Sigmoid colon (tissue), 7 donors: ENCODE data around the gene TPO. TPM values are rescaled to one million over a fixed set of nuclear protein-coding genes. Genes with fewer than 3 reads are reported as not detected.

Experiments
- DNase-seq: peaks from one replicate; pipeline ENCODE4 v3.0.0-alpha.2; 2019
- H3K27ac ChIP-seq, 4 donors: fragments of 200-600 bp; sonication (generic); one replicate each; pipeline ENCODE4 v1.5.1; 2016 to 2019; ENCODE audit warnings: mild to moderate bottlenecking in 1 of 4
- H3K27me3 ChIP-seq, 3 donors: fragments of 200-600 bp; sonication (generic); one replicate each; pipeline ENCODE4 v1.5.1; 2019; ENCODE audit warnings: mild to moderate bottlenecking in 1 of 3
- H3K36me3 ChIP-seq, 4 donors: fragments of 200-600 bp; sonication (generic); one replicate each; pipeline ENCODE4 v1.5.1; 2016 to 2019
- H3K4me1 ChIP-seq, 4 donors: fragments of 200-600 bp; sonication (generic); one replicate each; pipeline ENCODE4 v1.5.1; 2017 to 2019
- H3K4me3 ChIP-seq, 4 donors: fragments of 200-600 bp; sonication (generic); one replicate each; pipeline ENCODE4 v1.5.1; 2017 to 2019; ENCODE audit warnings: mild to moderate bottlenecking in 2 of 4, moderate library complexity in 1 of 4
- H3K9me3 ChIP-seq, 4 donors: fragments of 200-600 bp in 3 of 4; sonication (generic) in 3 of 4; one replicate each; pipeline versions ENCODE4 v1.5.1 to v1.6.1; 2013 to 2019
- EP300 ChIP-seq, 4 donors: sonication (generic); formaldehyde crosslinking; IDR thresholded peaks; one replicate each; pipeline ENCODE4 v1.6.1; 2017; ENCODE audit warnings: antibody characterized with exemption in 4 of 4
- POLR2A ChIP-seq, 2 donors: fragments of 450-650 bp; IDR thresholded peaks; one replicate each; pipeline ENCODE4 v1.6.1; 2016; ENCODE audit warnings: antibody characterized with exemption in 2 of 2, mild to moderate bottlenecking in 2 of 2, moderate library complexity in 2 of 2
- POLR2AphosphoS5 ChIP-seq, 4 donors: sonication (generic); formaldehyde crosslinking; IDR thresholded peaks; one replicate each; pipeline ENCODE4 v1.6.1; 2017; ENCODE audit warnings: antibody characterized with exemption in 4 of 4
- WGBS, 2 donors: extraction: QIAGEN DNeasy Blood & Tissue Kit; methylation state at CpG; one replicate each; pipeline ENCODE4 v1.1.7; 2013; 5-methylcytosine and 5-hydroxymethylcytosine counted together
- intact Hi-C: fragments of 100-400 bp; cut with DNase I; formaldehyde crosslinking; loops from one replicate; pipeline ENCODE4 v1.15.1; 2023
- polyA plus RNA-seq, 3 donors: library from polyadenylated mRNA; stranded (reverse); fragments of 200-250 nt; gene quantifications; one replicate each; pipeline ENCODE4 v1.2.3, GENCODE V29; 2013
- total RNA-seq, 4 donors: library from RNA; depleted of rRNA; stranded (reverse); fragments of >200 nt; gene quantifications; one replicate each; pipeline ENCODE4 v1.1.0, GENCODE V29; 2016
- TF ChIP-seq, protein P1 (sequence below), 4 experiments: fragments of 450-650 bp in 3 of 4; fragments of 200-600 bp in 1 of 4; IDR thresholded peaks; one replicate each; pipeline ENCODE4 v1.5.1; 2016 to 2019; ENCODE audit warnings: antibody characterized with exemption in 4 of 4, mild to moderate bottlenecking in 3 of 4, moderate library complexity in 2 of 4
- donor health status: healthy with polysubstance abuse.
- donor health status: Bipolar disorder and iron deficiency.
- donor health status: healthy.

The TPO gene
- total and polyA plus RNA-seq, 7 donors: 0.60 to 18.8 (median 3.5) TPM

DNA sequence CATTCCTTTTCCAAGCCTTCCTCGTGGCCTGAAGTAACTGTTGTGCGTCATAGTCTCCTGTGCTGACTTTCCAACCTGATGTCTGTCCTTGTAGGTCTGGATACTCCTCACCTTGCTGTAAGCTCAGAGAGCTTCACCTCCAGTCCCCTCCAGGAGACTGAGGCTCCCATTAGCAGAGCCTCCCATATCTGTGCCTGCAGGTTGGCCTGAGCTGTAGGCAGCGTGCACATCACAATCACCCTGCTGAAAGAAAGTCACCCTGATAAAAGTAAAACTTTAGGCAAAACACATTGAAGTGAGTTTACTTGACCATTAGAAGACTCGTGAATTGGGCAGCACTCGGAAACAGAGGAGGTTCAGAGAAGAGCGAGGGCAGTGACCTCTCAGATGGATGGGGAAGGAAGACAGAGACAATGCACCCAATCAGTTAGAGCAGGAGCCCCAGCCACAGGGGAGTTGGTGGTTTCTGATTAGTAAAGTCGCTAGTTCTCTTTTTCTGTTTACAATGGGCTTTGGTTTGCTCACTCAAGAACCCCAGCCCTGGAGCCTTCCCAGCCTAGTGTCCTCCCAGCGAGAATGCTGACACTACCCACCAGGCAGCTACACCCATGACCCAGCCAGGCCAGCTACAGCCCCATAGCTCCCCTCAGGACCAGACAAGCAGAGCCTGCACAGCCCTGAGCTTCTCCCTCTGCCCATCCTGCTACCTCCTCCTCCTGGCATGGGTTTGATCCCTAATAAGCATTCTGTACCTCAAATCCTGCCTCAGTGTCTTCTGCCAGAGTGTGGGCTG is 12.1 kb upstream of the TPO start:
- no peaks in the 10 kb centered on the region for H3K27me3 ChIP-seq
- H3K4me1 ChIP-seq: no peaks in the 10 kb centered on the region
- H3K4me3 ChIP-seq: no peak overlapping the region
- H3K27ac ChIP-seq: no peak overlapping the region
- no peaks in the 10 kb centered on the region for H3K36me3 ChIP-seq
- no peaks in the 10 kb centered on the region for H3K9me3 ChIP-seq
- TF ChIP-seq EP300 (IDR thresholded peaks at IDR 0.05): no peak
- intact Hi-C loops: no loop called here
- DNase-seq: no peak
- WGBS, 2 donors: 63 to 71% methylated on average over 8 of the region's 8 CpGs

DNA sequence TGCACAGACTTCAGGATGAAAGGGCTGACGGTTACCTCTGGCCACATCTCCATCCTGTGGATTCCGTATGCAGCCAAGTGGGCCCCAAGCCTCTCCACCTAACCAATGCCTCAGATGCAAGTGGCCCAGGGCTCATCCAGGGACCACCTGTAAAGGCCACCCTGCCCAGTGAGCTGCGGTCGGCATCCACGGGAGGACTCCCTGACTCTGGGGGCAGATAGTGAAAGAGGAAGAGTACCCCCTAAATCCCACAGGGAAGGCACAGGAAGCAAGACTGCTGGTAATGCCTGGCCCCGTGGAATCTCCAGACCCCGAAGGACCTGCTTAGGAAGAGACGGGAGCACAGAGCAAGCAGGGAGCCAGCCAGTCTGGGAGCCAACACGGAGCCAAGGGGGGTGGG is 11.2 kb upstream of the TPO start:
- 82 to 89% methylated on average over 9 of the region's 9 CpGs for WGBS, 2 donors

DNA sequence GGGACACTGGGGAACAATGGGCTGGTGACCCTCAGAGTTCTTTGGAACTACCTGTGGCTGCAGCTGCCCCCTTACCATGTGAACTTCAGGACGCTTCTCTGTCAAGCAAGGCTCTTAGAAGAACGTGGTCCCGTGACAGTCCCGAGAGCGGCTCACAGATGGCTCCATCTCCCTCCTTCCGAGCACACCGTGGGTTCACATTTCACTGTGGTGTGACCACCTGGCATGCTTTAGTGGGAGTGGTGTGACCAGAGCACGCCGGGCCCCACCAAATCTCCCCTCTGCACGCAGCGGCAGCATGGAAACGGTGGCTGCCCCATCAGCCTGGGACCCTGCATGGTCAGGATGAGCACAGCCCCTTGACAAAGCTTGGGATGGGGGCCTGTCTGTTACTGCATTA is 9.7 kb upstream of the TPO start:
- no peak for DNase-seq
- Histone ChIP-seq H3K27me3 (no peaks in the 10 kb centered on the region), H3K4me1 (no peaks in the 10 kb centered on the region), H3K36me3 (no peaks in the 10 kb centered on the region), H3K27ac (no peak overlapping the region), H3K4me3 (no peak overlapping the region), H3K9me3 (no peaks in the 10 kb centered on the region)
- 91 to 93% methylated on average over 12 of the region's 12 CpGs for WGBS, 2 donors
- TF ChIP-seq POLR2AphosphoS5 (IDR thresholded peaks at IDR 0.05) (no peak), EP300 (IDR thresholded peaks at IDR 0.05) (no peak), POLR2A (IDR thresholded peaks at IDR 0.05) (no peak)
- TF ChIP-seq, protein P1, sequence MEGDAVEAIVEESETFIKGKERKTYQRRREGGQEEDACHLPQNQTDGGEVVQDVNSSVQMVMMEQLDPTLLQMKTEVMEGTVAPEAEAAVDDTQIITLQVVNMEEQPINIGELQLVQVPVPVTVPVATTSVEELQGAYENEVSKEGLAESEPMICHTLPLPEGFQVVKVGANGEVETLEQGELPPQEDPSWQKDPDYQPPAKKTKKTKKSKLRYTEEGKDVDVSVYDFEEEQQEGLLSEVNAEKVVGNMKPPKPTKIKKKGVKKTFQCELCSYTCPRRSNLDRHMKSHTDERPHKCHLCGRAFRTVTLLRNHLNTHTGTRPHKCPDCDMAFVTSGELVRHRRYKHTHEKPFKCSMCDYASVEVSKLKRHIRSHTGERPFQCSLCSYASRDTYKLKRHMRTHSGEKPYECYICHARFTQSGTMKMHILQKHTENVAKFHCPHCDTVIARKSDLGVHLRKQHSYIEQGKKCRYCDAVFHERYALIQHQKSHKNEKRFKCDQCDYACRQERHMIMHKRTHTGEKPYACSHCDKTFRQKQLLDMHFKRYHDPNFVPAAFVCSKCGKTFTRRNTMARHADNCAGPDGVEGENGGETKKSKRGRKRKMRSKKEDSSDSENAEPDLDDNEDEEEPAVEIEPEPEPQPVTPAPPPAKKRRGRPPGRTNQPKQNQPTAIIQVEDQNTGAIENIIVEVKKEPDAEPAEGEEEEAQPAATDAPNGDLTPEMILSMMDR (IDR thresholded peaks at IDR 0.05): no peak
- intact Hi-C loops: no loop called here

More for the DNA sequence above, 11.2 kb upstream of the TPO start:
- Histone ChIP-seq H3K4me3 (no peak overlapping the region), H3K36me3 (no peaks in the 10 kb centered on the region), H3K9me3 (no peaks in the 10 kb centered on the region), H3K27me3 (no peaks in the 10 kb centered on the region), H3K27ac (no peak overlapping the region), H3K4me1 (no peaks in the 10 kb centered on the region)
- TF ChIP-seq POLR2AphosphoS5 (IDR thresholded peaks at IDR 0.05): no peak
- TF ChIP-seq POLR2A (IDR thresholded peaks at IDR 0.05): no peak
- TF ChIP-seq, protein P1 (IDR thresholded peaks at IDR 0.05): no peak
- TF ChIP-seq EP300 (IDR thresholded peaks at IDR 0.05): no peak
- no peak for DNase-seq
- intact Hi-C loops: no loop called here

DNA sequence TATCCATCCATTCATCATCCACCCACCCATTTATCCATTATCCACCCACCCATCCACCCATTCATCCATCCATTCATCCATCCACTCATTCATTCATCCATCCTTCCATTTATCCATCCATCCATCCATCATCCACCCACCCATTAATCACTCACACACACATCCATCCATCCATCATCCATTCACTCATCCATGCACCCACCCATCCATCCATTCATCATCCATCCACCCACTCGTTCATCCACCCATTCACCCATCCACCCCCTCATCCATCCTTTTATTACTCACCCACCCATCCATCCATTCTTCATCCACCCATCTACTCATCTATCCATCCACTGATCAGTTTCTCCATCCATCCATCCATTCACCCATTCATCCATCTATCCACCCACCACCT is 8.1 kb upstream of the TPO start:
- intact Hi-C loops: no loop called here
- Histone ChIP-seq H3K4me3 (no peak overlapping the region), H3K9me3 (no peaks in the 10 kb centered on the region), H3K27me3 (no peaks in the 10 kb centered on the region), H3K4me1 (no peaks in the 10 kb centered on the region), H3K36me3 (no peaks in the 10 kb centered on the region), H3K27ac (no peak overlapping the region)
- DNase-seq: no peak
- 80 to 88% methylated on average over 1 of the region's 1 CpG for WGBS, 2 donors
- TF ChIP-seq POLR2A (IDR thresholded peaks at IDR 0.05): no peak
- TF ChIP-seq, protein P1 (IDR thresholded peaks at IDR 0.05): no peak
- TF ChIP-seq EP300 (IDR thresholded peaks at IDR 0.05): no peak
- no peak for TF ChIP-seq POLR2AphosphoS5 (IDR thresholded peaks at IDR 0.05)

DNA sequence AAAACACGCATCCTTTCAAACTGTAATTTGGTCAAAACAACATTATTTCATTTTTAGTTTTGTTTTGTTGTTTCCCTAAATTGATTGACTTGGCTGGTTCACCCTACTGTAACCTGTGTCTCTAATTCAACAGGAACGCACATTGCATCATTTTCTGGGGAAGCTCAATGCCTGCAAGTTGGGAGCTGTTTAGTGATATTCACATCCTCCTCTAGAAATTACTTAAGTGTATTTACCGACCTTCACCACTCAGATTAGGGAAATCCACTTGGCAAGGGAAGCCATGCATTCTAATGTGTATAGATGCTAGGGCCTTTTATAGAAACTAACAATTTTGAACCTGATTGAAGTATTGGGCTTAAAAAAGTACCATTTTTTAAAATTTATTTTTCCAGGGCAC is 7.3 kb upstream of the TPO start:
- no peak overlapping the region for H3K4me3 ChIP-seq
- no peaks in the 10 kb centered on the region for H3K36me3 ChIP-seq
- no peak for TF ChIP-seq EP300 (IDR thresholded peaks at IDR 0.05)
- no peak for TF ChIP-seq POLR2AphosphoS5 (IDR thresholded peaks at IDR 0.05)
- no peak for TF ChIP-seq POLR2A (IDR thresholded peaks at IDR 0.05)
- TF ChIP-seq, protein P1 (IDR thresholded peaks at IDR 0.05): no peak
- H3K4me1 ChIP-seq: no peaks in the 10 kb centered on the region
- H3K27ac ChIP-seq: no peak overlapping the region
- intact Hi-C loops: no loop called here
- no peaks in the 10 kb centered on the region for H3K27me3 ChIP-seq
- H3K9me3 ChIP-seq: no peaks in the 10 kb centered on the region
- 76% methylated on average over 3 of the region's 3 CpGs for WGBS, 2 donors
- no peak for DNase-seq
